H9 (cell line): ENCODE data around the gene ZNF175. TPM values are rescaled to one million over a fixed set of nuclear protein-coding genes. Genes with fewer than 3 reads are reported as not detected.
A peak's percentile ranks its signal among the peaks of the same experiment; 100 is the strongest.

Experiments used
- DNase-seq: peaks from one replicate; pipeline ENCODE4 v3.0.0-alpha.2; 2017
- H2AFZ ChIP-seq: one replicate; pipeline ENCODE4 v1.6.1; 2013; ENCODE audit warnings: mild to moderate bottlenecking, low read length, control low read depth, moderate library complexity
- H2AK5ac ChIP-seq: 2 replicates; pipeline ENCODE4 v1.6.1; 2013; ENCODE audit warnings: low read length, control low read depth, mixed read lengths; ENCODE audit not compliant: insufficient read length
- H2BK120ac ChIP-seq: one replicate; pipeline ENCODE4 v1.6.1; 2013; ENCODE audit warnings: low read depth, mild to moderate bottlenecking, low read length, control low read depth, inconsistent platforms; ENCODE audit not compliant: poor library complexity, severe bottlenecking
- H2BK12ac ChIP-seq: 2 replicates; pipeline ENCODE4 v1.6.1; 2013; ENCODE audit warnings: low read length, control low read depth, mixed read lengths, low read depth; ENCODE audit not compliant: insufficient read length
- H2BK15ac ChIP-seq: 2 replicates; pipeline ENCODE4 v1.6.1; 2013; ENCODE audit warnings: low read depth, low read length, control low read depth
- H2BK20ac ChIP-seq: one replicate; pipeline ENCODE4 v1.6.1; 2013; ENCODE audit warnings: low read depth, mild to moderate bottlenecking, low read length, control low read depth, inconsistent platforms; ENCODE audit not compliant: poor library complexity, severe bottlenecking
- H2BK5ac ChIP-seq: 2 replicates; pipeline ENCODE4 v1.6.1; 2013; ENCODE audit warnings: low read length, control low read depth, mixed read lengths; ENCODE audit not compliant: insufficient read length
- H3K14ac ChIP-seq: 2 replicates; pipeline ENCODE4 v1.6.1; 2013; ENCODE audit warnings: low read length, control low read depth; ENCODE audit not compliant: insufficient read depth
- H3K18ac ChIP-seq: 2 replicates; pipeline ENCODE4 v1.6.1; 2013; ENCODE audit warnings: low read depth, mild to moderate bottlenecking, mixed read lengths, low read length, control low read depth; ENCODE audit not compliant: insufficient read length
- H3K23ac ChIP-seq: 2 replicates; pipeline ENCODE4 v1.6.1; 2013; ENCODE audit warnings: low read length, control low read depth, mixed read lengths, low read depth; ENCODE audit not compliant: insufficient read length
- H3K23me2 ChIP-seq: 2 replicates; pipeline ENCODE4 v1.6.1; 2013; ENCODE audit warnings: low read depth, mild to moderate bottlenecking, mixed read lengths, low read length, control low read depth; ENCODE audit not compliant: insufficient read length, poor library complexity, severe bottlenecking
- H3K27ac ChIP-seq: 2 replicates; pipeline ENCODE4 v1.5.1; 2013; ENCODE audit warnings: low read length, control low read depth, mixed read lengths, low read depth; ENCODE audit not compliant: insufficient read length
- H3K27me3 ChIP-seq: 2 replicates; pipeline ENCODE4 v1.6.1; 2013; ENCODE audit warnings: low read length, control low read depth, inconsistent platforms; ENCODE audit not compliant: insufficient read depth
- H3K4ac ChIP-seq: 2 replicates; pipeline ENCODE4 v1.6.1; 2013; ENCODE audit warnings: low read depth, mild to moderate bottlenecking, control low read depth, inconsistent platforms, low read length, moderate library complexity
- H3K4me1 ChIP-seq: 2 replicates; pipeline ENCODE4 v1.6.1; 2013; ENCODE audit warnings: low read length, control low read depth, inconsistent platforms; ENCODE audit not compliant: insufficient read depth
- H3K4me2 ChIP-seq: 2 replicates; pipeline ENCODE4 v1.6.1; 2013; ENCODE audit warnings: low read length, control low read depth, mixed read lengths; ENCODE audit not compliant: insufficient read length, insufficient read depth
- H3K56ac ChIP-seq: 2 replicates; pipeline ENCODE4 v1.6.1; 2013; ENCODE audit warnings: low read depth, mild to moderate bottlenecking, mixed read lengths, low read length, control low read depth; ENCODE audit not compliant: insufficient read length
- H3K79me1 ChIP-seq: 2 replicates; pipeline ENCODE4 v1.6.1; 2013; ENCODE audit warnings: low read depth, mild to moderate bottlenecking, moderate library complexity, low read length, control low read depth, inconsistent platforms; ENCODE audit not compliant: insufficient read depth, poor library complexity, severe bottlenecking
- H3K79me2 ChIP-seq: 2 replicates; pipeline ENCODE4 v1.6.1; 2013; ENCODE audit warnings: low read length, control low read depth, inconsistent platforms; ENCODE audit not compliant: insufficient read depth
- H3K9ac ChIP-seq: 2 replicates; pipeline ENCODE4 v1.6.1; 2013; ENCODE audit warnings: low read length, control low read depth, mixed read lengths; ENCODE audit not compliant: insufficient read length; ENCODE audit errors: extremely low read depth
- H3K9me3 ChIP-seq: one replicate; pipeline ENCODE4 v1.6.1; 2013; ENCODE audit warnings: low read depth, low read length, inconsistent platforms; ENCODE audit not compliant: control insufficient read depth
- H3T11ph ChIP-seq: one replicate; pipeline ENCODE4 v1.6.1; 2013; ENCODE audit warnings: mild to moderate bottlenecking, low read length, control low read depth, inconsistent platforms
- H4K20me1 ChIP-seq: one replicate; pipeline ENCODE4 v1.6.1; 2013; ENCODE audit not compliant: control insufficient read depth, insufficient read length, insufficient read depth
- H4K5ac ChIP-seq: 2 replicates; pipeline ENCODE4 v1.6.1; 2013; ENCODE audit warnings: low read depth, mild to moderate bottlenecking, mixed read lengths, low read length, control low read depth; ENCODE audit not compliant: insufficient read length
- H4K8ac ChIP-seq: replicated peaks from 2 replicates; pipeline ENCODE4 v1.6.1; 2013; ENCODE audit warnings: low read length, control low read depth, mixed read lengths, low read depth; ENCODE audit not compliant: insufficient read length
- H4K91ac ChIP-seq: 2 replicates; pipeline ENCODE4 v1.6.1; 2013; ENCODE audit warnings: low read depth, mild to moderate bottlenecking, moderate library complexity, mixed read lengths, low read length, control low read depth; ENCODE audit not compliant: insufficient read length
- H3K27ac Mint-ChIP-seq, 3 experiments: 2 replicates in 2 of 3; 3 replicates in 1 of 3; pipeline ENCODE4 v1.8.0; 2020 to 2021; ENCODE audit warnings: mixed read lengths in 3 of 3, mild to moderate bottlenecking in 1 of 3, moderate library complexity in 1 of 3
- H3K27me3 Mint-ChIP-seq: 2 replicates; pipeline ENCODE4 v1.8.0; 2021; ENCODE audit warnings: low read depth, mild to moderate bottlenecking, moderate library complexity, mixed read lengths
- H3K36me3 Mint-ChIP-seq, 3 experiments: 2 replicates in 2 of 3; 3 replicates in 1 of 3; pipeline ENCODE4 v1.8.0; 2020 to 2021; ENCODE audit warnings: low read depth in 3 of 3, mixed read lengths in 3 of 3; ENCODE audit not compliant: insufficient read depth in 1 of 3
- H3K4me1 Mint-ChIP-seq, 2 experiments: 2 replicates each; pipeline ENCODE4 v1.8.0; 2020; ENCODE audit warnings: mixed read lengths in 2 of 2
- H3K4me3 Mint-ChIP-seq, 2 experiments: 2 replicates in 1 of 2; 3 replicates in 1 of 2; pipeline ENCODE4 v1.8.0; 2020 to 2021; ENCODE audit warnings: mild to moderate bottlenecking in 2 of 2, mixed read lengths in 2 of 2, moderate library complexity in 1 of 2
- H3K9me3 Mint-ChIP-seq, 2 experiments: 2 replicates in 1 of 2; 3 replicates in 1 of 2; pipeline ENCODE4 v1.8.0; 2020; ENCODE audit warnings: mild to moderate bottlenecking in 2 of 2, mixed read lengths in 2 of 2, moderate library complexity in 1 of 2
- WGBS: extraction: QIAGEN DNeasy Blood & Tissue Kit; methylation state at CpG from one replicate; pipeline ENCODE4 v1.1.7; 2013; ENCODE audit warnings: missing lambda C conversion rate, low lambda C conversion rate, mixed read lengths; ENCODE audit not compliant: insufficient read length; ENCODE audit errors: extremely low coverage; 5-methylcytosine and 5-hydroxymethylcytosine counted together
- long read RNA-seq: library from polyadenylated mRNA; unstranded; transcript quantifications from one replicate; pipeline ENCODE4 v2.0.0, GENCODE V29; 2020
- total RNA-seq: library from RNA; stranded (reverse); gene quantifications from 2 replicates; pipeline ENCODE4 v1.2.1, GENCODE V29; 2021
- TF ChIP-seq, protein P1 (sequence below): fragments of 200-600 bp; sonication (generic); conservative IDR thresholded peaks from 3 replicates; pipeline ENCODE4 v1.8.0; 2021; ENCODE audit warnings: antibody characterized with exemption, mild to moderate bottlenecking

ZNF175 gene
- 9.7 and 10.7 TPM in 2 replicates for total RNA-seq
- long read RNA-seq, full-length matches to known transcripts = 2 of 5 reads
- long read RNA-seq, partial matches to known transcripts = 3 of 5 reads
- long read RNA-seq, other reads (novel, unspliced or antisense) = 0 of 5 reads

GRCh38 chr19:51570962-51571575 is at the start of gene ZNF175:
Gene ZNF175, plus strand, starts transcription at chr19:51571283. Its CDS starts 2,047 bp downstream, at chr19:51573330.
- Histone ChIP-seq H3K23ac (no peak within 1 kb of the TSS), H2BK120ac (no peak within 1 kb of the TSS), H2BK15ac (no peak within 1 kb of the TSS), H3K4me2 (peak within 1 kb of the TSS; percentile 98), H2AFZ (peak within 1 kb of the TSS; percentile 72), H4K91ac (no peak within 1 kb of the TSS), H2AK5ac (no peak within 1 kb of the TSS), H3K9me3 (no peaks in the 10 kb centered on the region), H3K56ac (no peak within 1 kb of the TSS), H3K18ac (no peak within 1 kb of the TSS), H2BK12ac (no peak within 1 kb of the TSS), H4K8ac (no peak within 1 kb of the TSS), H4K20me1 (no peaks in the 10 kb centered on the region), H2BK5ac (no peak within 1 kb of the TSS), H3T11ph (no peak within 1 kb of the TSS), H3K4ac (no peak within 1 kb of the TSS), H3K14ac (no peak within 1 kb of the TSS), H4K5ac (no peak within 1 kb of the TSS), H3K79me2 (no peaks in the 10 kb centered on the region; the same call in 1 of the 2 replicates), H3K4me1 (no peaks in the 10 kb centered on the region), H3K79me1 (no peaks in the 10 kb centered on the region), H2BK20ac (no peak within 1 kb of the TSS), H3K23me2 (peaks cover 6% of the 10 kb centered on the region), H3K9ac (peak within 1 kb of the TSS; percentile 84), H3K27me3 (no peaks in the 10 kb centered on the region), H3K27ac (no peak within 1 kb of the TSS)
- H3K4me1 Mint-ChIP-seq = peaks cover 8 to 12% of the 10 kb centered on the region in 2 experiments
- H3K36me3 Mint-ChIP-seq = peaks cover 0 to 10% (median 6%) of the 10 kb centered on the region in 3 experiments; a peak in 2 of 7 replicates
- peaks cover 0 to 15% of the 10 kb centered on the region in 2 experiments; a peak in 2 of 5 replicates for H3K9me3 Mint-ChIP-seq
- peak within 1 kb of the TSS; percentile 86 to 93 for H3K4me3 Mint-ChIP-seq
- WGBS = no CpG with 5 or more reads among the region's 30 CpGs
- DNase-seq = peak; percentile 88
- H3K27me3 Mint-ChIP-seq = peaks cover 21% of the 10 kb centered on the region
- peak within 1 kb of the TSS; percentile 60 to 94 (median 93); a peak in 5 of 7 replicates for H3K27ac Mint-ChIP-seq
- TF ChIP-seq, protein P1, sequence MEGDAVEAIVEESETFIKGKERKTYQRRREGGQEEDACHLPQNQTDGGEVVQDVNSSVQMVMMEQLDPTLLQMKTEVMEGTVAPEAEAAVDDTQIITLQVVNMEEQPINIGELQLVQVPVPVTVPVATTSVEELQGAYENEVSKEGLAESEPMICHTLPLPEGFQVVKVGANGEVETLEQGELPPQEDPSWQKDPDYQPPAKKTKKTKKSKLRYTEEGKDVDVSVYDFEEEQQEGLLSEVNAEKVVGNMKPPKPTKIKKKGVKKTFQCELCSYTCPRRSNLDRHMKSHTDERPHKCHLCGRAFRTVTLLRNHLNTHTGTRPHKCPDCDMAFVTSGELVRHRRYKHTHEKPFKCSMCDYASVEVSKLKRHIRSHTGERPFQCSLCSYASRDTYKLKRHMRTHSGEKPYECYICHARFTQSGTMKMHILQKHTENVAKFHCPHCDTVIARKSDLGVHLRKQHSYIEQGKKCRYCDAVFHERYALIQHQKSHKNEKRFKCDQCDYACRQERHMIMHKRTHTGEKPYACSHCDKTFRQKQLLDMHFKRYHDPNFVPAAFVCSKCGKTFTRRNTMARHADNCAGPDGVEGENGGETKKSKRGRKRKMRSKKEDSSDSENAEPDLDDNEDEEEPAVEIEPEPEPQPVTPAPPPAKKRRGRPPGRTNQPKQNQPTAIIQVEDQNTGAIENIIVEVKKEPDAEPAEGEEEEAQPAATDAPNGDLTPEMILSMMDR = no peak
